Activated T-helper 17 cell treated with anti-CD3 and anti-CD28 coated beads, Interleukin-2, amount 50 U/mL, for 72 hours (primary cell): ENCODE results near the gene UCKL1. TPM values are rescaled to one million over a fixed set of nuclear protein-coding genes. Genes with fewer than 3 reads are reported as not detected.

Experiments used
- ATAC-seq: fragments of 150-1000 bp; cut with Tn5 transposase; replicated peaks from 2 replicates; pipeline ENCODE4 v1.10.0; 2021; ENCODE audit warnings: mild to moderate bottlenecking, moderate library complexity
- H3K27ac Mint-ChIP-seq: one replicate; pipeline ENCODE4 v1.8.0; 2022; ENCODE audit warnings: mixed read lengths
- H3K27me3 Mint-ChIP-seq: one replicate; pipeline ENCODE4 v1.8.0; 2022; ENCODE audit warnings: mixed read lengths
- H3K36me3 Mint-ChIP-seq: one replicate; pipeline ENCODE4 v1.8.0; 2022; ENCODE audit warnings: low read depth, mild to moderate bottlenecking, mixed read lengths
- H3K4me1 Mint-ChIP-seq: one replicate; pipeline ENCODE4 v1.8.0; 2022; ENCODE audit warnings: mixed read lengths
- H3K4me3 Mint-ChIP-seq: one replicate; pipeline ENCODE4 v1.8.0; 2022; ENCODE audit warnings: mild to moderate bottlenecking, mixed read lengths
- H3K9me3 Mint-ChIP-seq: one replicate; pipeline ENCODE4 v1.8.0; 2022; ENCODE audit warnings: mixed read lengths
- total RNA-seq, 2 donors: library from RNA; stranded (reverse); gene quantifications; one replicate each; pipeline ENCODE4 v1.2.3, GENCODE V29; 2022

UCKL1 gene
- total RNA-seq: 10 to 100 TPM; 27.5 to 36.2 TPM

- H3K27me3 Mint-ChIP-seq: no peaks in the 10 kb centered on the region
- peaks cover 12% of the 10 kb centered on the region for H3K4me1 Mint-ChIP-seq
- H3K27ac Mint-ChIP-seq: peak within 1 kb of the TSS; percentile 90
- H3K9me3 Mint-ChIP-seq: no peaks in the 10 kb centered on the region
- ATAC-seq: peak; percentile 81
- H3K4me3 Mint-ChIP-seq: peak within 1 kb of the TSS; percentile 81
- peaks cover 8% of the 10 kb centered on the region for H3K36me3 Mint-ChIP-seq
Observed at GRCh38 chr20:63955827-63956663, at the start of gene UCKL1. TSS of gene UCKL1 (minus strand) at chr20:63956416. CDS start at chr20:63956372, 44 bp downstream.

GRCh38 chr20:64005394-64005793 lies 49.2 kb upstream of the UCKL1 start:
- Mint-ChIP-seq H3K27ac (peak overlapping the region; percentile 56), H3K4me3 (peak overlapping the region; percentile 33), H3K9me3 (no peaks in the 10 kb centered on the region), H3K4me1 (peaks cover 28% of the 10 kb centered on the region), H3K27me3 (no peaks in the 10 kb centered on the region), H3K36me3 (peaks cover 100% of the 10 kb centered on the region)
- peak; percentile 34 for ATAC-seq

DNA sequence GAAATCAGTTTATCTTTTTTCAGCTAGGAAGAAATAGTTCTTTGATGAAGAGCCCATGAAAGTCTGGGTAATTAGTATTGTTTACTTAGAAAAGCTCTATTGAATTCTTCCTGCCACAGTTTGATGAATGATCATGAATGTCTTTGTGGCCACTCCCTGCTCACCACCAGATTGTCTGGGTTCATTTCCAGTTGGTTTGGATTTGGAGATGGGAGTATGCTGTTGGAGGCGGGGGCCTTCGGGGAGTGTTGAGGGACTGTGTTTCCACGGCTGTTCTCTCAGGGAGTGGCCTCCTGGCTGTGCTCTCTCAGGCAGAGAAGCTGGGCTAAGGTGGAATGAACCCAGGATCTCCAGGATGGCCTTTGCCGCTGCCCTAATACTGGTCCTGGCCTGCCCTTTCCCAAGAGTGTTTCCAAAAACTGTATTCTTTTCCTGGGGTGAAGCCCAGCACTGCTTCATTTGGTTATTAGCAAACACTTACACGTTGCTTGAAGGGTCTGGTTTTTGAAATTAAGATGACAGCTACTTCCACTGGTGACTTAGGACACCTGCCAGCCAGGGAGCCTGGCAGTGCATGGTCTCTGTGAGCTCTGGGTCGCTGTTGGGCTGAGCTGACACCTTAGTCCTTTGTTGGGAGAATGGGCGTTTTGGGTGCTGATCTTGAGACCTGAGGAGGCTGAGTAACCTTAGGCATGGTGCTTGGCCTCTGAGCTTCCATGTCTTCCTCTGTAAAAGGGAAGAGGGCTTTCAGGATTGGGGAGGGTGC lies 47.9 kb upstream of the UCKL1 start:
- H3K4me1 Mint-ChIP-seq: peaks cover 18% of the 10 kb centered on the region
- H3K36me3 Mint-ChIP-seq: peaks cover 100% of the 10 kb centered on the region
- H3K4me3 Mint-ChIP-seq: no peak overlapping the region

DNA sequence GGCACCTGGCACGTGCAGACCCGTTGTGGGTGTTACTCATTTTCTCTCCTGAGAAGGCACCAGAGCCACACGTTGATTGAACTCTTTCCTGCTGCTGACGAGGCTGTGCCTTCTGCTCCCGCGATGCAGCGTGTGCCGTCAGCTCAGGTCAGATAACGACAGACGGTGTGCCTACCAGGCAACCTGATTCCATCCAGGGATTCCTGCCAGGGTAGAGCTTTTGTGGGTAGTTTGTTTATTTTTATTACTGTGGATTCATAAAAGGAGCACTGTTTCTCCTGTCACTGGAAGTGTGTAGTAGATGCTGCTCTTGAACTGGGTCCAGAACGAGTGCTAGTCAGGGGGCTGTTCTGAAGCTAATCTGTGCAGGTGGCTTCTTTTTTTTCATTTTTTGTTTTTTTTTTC lies 45.4 kb upstream of the UCKL1 start:
- Mint-ChIP-seq H3K36me3 (peaks cover 98% of the 10 kb centered on the region), H3K9me3 (no peaks in the 10 kb centered on the region), H3K4me1 (peaks cover 8% of the 10 kb centered on the region), H3K4me3 (peak overlapping the region; percentile 7), H3K27me3 (no peaks in the 10 kb centered on the region), H3K27ac (no peak overlapping the region)
- ATAC-seq: peak; percentile 29

More for the DNA sequence above, 47.9 kb upstream of the UCKL1 start:
- Mint-ChIP-seq H3K27ac (no peak overlapping the region), H3K9me3 (no peaks in the 10 kb centered on the region), H3K27me3 (no peaks in the 10 kb centered on the region)
- no peak for ATAC-seq

- no peak overlapping the region for H3K4me3 Mint-ChIP-seq
- no peak overlapping the region for H3K27ac Mint-ChIP-seq
- H3K4me1 Mint-ChIP-seq: peaks cover 8% of the 10 kb centered on the region
- no peaks in the 10 kb centered on the region for H3K27me3 Mint-ChIP-seq
- no peak for ATAC-seq
- peaks cover 98% of the 10 kb centered on the region for H3K36me3 Mint-ChIP-seq
- H3K9me3 Mint-ChIP-seq: no peaks in the 10 kb centered on the region
Observed at GRCh38 chr20:64000906-64001305, 44.7 kb upstream of the UCKL1 start.

- ATAC-seq: no peak
- H3K27me3 Mint-ChIP-seq: no peaks in the 10 kb centered on the region
- H3K9me3 Mint-ChIP-seq: no peaks in the 10 kb centered on the region
- peak overlapping the region; percentile 86 for H3K4me3 Mint-ChIP-seq
- peaks cover 73% of the 10 kb centered on the region for H3K36me3 Mint-ChIP-seq
- H3K4me1 Mint-ChIP-seq: peaks cover 26% of the 10 kb centered on the region
- H3K27ac Mint-ChIP-seq: peak overlapping the region; percentile 91
Observed at GRCh38 chr20:63982937-63983336, 26.7 kb upstream of the UCKL1 start.

DNA sequence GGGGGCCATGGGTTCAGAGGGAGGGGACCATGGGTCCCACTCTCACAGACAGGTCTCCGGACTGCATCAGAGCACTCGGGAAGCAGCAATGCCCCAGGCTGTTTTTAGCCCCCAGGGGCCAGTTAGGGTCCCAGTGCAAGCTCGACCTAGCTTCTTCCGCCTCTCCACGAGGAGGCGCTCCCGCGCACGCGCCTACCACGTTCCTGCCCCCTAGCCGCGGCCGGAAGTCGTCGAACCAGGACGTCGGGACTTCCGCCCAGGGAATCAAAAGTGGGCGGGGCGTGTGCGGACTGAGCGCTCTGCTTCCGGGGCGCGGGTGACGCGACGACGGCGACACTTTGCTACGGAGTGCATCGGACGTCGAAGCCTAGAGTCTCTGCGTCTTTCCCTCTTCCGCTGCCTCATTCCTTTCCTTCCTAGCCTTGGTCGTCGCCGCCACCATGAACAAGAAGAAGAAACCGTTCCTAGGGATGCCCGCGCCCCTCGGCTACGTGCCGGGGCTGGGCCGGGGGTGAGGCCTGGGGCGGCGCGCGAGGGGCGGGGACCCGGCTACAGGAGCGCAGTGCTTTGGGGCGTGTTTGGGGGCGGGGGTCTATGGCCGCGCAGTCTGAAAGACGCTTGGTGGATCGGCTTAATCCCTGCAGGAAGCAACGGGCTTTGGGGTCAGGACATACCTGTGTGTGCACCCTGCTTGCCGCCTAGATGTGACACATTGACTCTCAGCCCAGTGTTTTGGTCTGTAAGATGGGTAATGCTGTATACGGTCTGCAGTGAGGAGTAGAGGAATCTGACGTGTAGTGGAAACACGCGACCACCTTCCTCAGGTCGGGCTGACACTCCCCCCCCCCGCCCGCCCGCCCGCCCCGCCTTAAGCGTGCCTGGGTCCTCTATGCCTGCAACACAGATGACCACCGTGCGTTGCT lies 24.9 kb upstream of the UCKL1 start, which contains the start of gene PRPF6:
Gene PRPF6 (plus strand): TSS at position 327 of the 923 bp plus-strand sequence. CDS start 114 bp downstream, at position 441.
- peak; percentile 62 for ATAC-seq
- Mint-ChIP-seq H3K36me3 (peaks cover 68% of the 10 kb centered on the region), H3K27me3 (no peaks in the 10 kb centered on the region), H3K4me3 (peak within 1 kb of the TSS; percentile 86), H3K4me1 (peaks cover 44% of the 10 kb centered on the region), H3K27ac (peak within 1 kb of the TSS; percentile 91), H3K9me3 (no peaks in the 10 kb centered on the region)

- ATAC-seq: peak; percentile 51
- peaks cover 46% of the 10 kb centered on the region for H3K4me1 Mint-ChIP-seq
- peaks cover 65% of the 10 kb centered on the region for H3K36me3 Mint-ChIP-seq
- no peaks in the 10 kb centered on the region for H3K9me3 Mint-ChIP-seq
- peak overlapping the region; percentile 86 for H3K4me3 Mint-ChIP-seq
- peak overlapping the region; percentile 91 for H3K27ac Mint-ChIP-seq
- no peaks in the 10 kb centered on the region for H3K27me3 Mint-ChIP-seq
Observed at GRCh38 chr20:63980317-63980805, 24.1 kb upstream of the UCKL1 start.

- H3K27me3 Mint-ChIP-seq: no peaks in the 10 kb centered on the region
- peak; percentile 53 for ATAC-seq
- H3K36me3 Mint-ChIP-seq: peaks cover 62% of the 10 kb centered on the region
- peak within 1 kb of the TSS; percentile 86 for H3K4me3 Mint-ChIP-seq
- no peaks in the 10 kb centered on the region for H3K9me3 Mint-ChIP-seq
- peak within 1 kb of the TSS; percentile 91 for H3K27ac Mint-ChIP-seq
- H3K4me1 Mint-ChIP-seq: peaks cover 44% of the 10 kb centered on the region
Observed at GRCh38 chr20:63979557-63980316, 23.5 kb upstream of the UCKL1 start, which contains the start of gene SAMD10. TSS of gene SAMD10 (minus strand) at chr20:63979642. CDS start at chr20:63979467, 175 bp downstream.

DNA sequence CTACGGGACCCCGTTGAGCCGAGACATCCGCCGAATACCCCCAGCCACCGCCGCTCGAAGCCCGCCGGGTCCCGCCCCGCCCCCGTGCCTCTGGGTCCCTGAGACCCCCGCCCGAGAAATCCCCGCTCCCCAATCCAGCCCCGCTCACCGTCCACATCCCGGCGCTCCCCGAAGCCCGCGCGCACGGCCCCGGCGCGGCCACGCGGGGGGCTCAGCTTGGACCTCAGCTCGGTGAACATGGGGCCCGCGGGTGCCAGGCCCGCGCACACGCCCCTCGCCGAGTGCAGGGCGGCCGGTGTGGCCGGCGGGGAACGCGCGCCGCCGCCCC lies 23.0 kb upstream of the UCKL1 start:
- Mint-ChIP-seq H3K9me3 (no peaks in the 10 kb centered on the region), H3K36me3 (peaks cover 62% of the 10 kb centered on the region), H3K4me1 (peaks cover 40% of the 10 kb centered on the region), H3K4me3 (peak overlapping the region; percentile 86), H3K27me3 (no peaks in the 10 kb centered on the region), H3K27ac (peak overlapping the region; percentile 79)
- ATAC-seq: no peak

GRCh38 chr20:63978319-63979228 lies 22.4 kb upstream of the UCKL1 start:
- Mint-ChIP-seq H3K9me3 (no peaks in the 10 kb centered on the region), H3K36me3 (peaks cover 62% of the 10 kb centered on the region), H3K27me3 (no peaks in the 10 kb centered on the region), H3K4me1 (peaks cover 46% of the 10 kb centered on the region), H3K4me3 (peak overlapping the region; percentile 82), H3K27ac (peak overlapping the region; percentile 79)
- peak; percentile 33 for ATAC-seq

DNA sequence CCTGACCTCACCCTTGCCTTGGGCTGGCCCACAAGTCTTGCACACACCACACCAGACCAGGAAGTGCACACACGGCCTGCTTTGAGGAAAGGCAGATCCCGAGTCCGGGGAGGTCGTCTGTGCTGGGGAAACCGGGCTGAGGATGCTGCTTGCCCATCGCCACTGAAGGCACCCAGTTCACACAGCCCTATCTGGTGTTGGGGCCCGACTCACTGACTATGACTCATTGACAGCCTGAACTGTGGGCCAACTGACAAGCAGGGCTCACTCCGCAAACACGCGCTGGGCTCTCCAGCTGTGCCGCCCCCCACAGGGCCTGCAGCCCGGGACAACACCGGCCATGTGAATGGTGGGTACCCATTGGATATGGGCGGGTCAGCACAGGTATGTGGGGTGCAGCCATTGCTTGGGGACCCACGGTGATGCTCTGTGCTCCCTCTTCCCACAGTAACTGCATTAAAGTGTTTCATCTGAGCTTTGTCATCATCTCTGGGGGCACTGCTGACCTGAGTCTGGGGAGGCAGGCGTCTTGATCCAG lies 21.6 kb upstream of the UCKL1 start:
- Mint-ChIP-seq H3K36me3 (peaks cover 60% of the 10 kb centered on the region), H3K27ac (peak overlapping the region; percentile 79), H3K4me3 (peak overlapping the region; percentile 82), H3K4me1 (peaks cover 47% of the 10 kb centered on the region), H3K27me3 (no peaks in the 10 kb centered on the region), H3K9me3 (no peaks in the 10 kb centered on the region)
- ATAC-seq: peak; percentile 55
